GM19467 (cell line): ENCODE results near the gene SVIL.
"Not testable (repeated sequence)": the region's sequence is repeated elsewhere in the genome, so short reads cannot be mapped to it uniquely, and the experiment has no call there.

ENCODE experiments used
- ATAC-seq: cut with Tn5 transposase; IDR thresholded peaks from one replicate; pipeline ENCODE4 v1.9.1; 2021; ENCODE audit warnings: mild to moderate bottlenecking, moderate library complexity; ENCODE audit not compliant: unreplicated experiment

Gene SVIL

DNA sequence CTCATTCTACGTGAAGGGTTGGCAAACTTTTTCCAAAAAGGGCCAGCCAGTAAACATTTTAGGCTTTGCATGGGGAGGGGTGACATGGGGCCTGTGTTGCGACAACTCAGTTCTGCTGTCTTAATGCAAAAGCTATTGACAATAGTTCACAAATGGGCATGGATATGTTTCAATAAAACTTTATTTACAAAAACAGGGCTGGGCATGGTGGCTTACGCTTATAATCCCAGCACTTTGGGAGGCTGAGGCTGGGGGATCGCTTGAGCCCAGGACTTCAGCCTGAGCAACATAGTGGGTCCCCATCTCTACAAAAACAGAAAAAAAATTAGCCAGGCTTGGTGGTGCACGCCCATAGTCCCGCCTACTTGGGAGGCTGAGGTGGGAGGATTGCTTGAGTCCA lies 141.1 kb downstream of the SVIL start:
- no peak for ATAC-seq

DNA sequence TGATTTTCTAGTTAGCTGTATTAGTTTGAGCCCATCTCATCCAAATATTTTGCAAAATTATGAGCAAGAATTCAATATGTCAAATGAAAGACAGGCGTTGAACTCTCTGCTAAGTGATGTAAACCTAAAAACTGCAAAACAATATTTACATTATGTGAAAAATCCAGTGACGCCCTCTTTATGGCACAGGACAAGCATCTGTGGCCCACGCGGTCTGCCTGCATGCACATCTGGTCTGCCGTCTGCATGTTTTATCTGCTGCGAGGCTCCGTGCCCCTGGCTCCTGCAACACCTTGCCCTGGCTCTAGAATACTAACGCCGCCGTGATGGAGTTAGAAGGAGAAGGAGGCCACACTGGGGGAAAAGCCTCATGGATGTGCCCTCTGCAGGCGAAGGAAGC lies 142.0 kb downstream of the SVIL start:
- ATAC-seq: no peak

DNA sequence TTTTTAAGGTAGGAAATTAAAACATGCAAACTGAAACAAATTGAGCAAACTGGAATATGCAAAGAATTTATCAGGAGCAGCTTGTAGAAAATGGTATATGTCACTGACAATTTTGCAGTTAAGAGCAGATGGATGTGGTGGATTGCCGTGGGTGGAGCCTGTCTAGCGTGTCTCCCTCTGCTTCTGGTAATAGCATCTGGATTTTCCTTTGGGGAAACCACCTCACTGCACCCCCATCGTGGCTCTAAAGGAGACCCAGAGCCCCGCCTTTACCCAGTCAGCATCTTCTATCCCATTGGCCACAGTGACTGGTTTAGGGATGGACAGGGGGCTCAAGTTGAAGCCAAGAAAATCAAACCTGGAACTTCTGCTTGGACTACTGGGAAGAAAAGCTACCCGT lies 142.9 kb downstream of the SVIL start:
- no peak for ATAC-seq

DNA sequence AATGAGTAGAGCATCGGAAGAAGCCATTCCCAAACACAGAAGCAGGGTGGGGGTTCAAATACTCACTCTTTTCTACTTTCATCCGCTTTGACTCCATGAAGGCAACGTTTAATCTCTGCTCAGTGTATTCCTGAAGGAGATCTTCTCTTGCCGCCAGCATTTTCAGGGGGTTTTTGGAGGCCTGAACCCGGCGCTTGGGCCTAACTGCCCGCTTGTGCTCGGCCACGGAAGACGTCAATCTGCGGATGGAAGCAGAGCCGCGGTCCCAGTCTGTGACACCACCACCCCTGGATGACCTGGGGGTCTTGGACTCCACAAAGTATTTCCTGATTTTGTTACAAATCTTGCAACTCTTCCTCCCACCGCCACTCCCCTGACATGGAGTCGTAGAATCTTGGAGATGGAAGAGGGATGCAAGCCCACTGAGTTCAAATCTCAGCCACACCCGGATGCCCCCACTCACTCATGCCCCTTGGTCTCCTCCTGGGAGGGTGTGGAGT lies 143.9 kb downstream of the SVIL start:
- not testable (repeated sequence) for ATAC-seq

DNA sequence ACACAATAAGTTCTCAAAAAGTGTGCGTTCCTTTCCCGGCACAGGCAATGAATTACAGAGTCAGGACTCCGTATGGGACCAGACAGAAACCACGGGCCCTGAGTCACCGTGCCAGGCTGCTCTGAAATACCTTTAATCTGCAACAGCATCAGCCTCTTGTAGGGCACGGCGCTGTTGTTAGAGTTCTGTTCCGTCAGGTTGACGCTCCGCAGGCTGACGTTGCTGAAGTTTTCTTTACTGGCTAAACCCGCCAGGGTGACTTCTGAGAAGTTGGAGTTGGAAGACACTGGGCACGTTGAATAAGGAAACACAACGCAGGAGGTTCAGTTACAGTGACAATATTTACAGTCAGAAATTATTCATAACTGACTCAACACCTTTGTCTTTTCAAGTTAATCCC lies 146.3 kb downstream of the SVIL start:
- not testable (repeated sequence) for ATAC-seq

DNA sequence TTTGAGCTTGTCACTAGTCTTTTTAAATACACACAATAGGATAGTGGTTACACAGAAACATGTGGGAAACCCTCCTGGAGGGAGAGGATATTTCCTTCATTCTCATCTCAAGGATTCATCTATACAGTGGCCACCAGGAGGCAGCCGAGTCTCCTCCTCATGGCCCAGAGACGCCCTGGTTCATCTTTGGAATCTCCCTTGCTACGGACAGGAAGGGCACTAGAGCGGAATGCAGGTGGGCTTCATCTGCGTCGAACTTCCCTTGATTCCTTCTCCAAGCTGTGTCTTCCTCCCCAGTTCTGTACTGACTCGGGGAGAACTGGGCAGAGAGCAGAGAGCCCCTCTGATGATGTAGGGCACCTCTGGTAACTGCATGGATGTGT lies 146.9 kb downstream of the SVIL start:
- not testable (repeated sequence) for ATAC-seq

DNA sequence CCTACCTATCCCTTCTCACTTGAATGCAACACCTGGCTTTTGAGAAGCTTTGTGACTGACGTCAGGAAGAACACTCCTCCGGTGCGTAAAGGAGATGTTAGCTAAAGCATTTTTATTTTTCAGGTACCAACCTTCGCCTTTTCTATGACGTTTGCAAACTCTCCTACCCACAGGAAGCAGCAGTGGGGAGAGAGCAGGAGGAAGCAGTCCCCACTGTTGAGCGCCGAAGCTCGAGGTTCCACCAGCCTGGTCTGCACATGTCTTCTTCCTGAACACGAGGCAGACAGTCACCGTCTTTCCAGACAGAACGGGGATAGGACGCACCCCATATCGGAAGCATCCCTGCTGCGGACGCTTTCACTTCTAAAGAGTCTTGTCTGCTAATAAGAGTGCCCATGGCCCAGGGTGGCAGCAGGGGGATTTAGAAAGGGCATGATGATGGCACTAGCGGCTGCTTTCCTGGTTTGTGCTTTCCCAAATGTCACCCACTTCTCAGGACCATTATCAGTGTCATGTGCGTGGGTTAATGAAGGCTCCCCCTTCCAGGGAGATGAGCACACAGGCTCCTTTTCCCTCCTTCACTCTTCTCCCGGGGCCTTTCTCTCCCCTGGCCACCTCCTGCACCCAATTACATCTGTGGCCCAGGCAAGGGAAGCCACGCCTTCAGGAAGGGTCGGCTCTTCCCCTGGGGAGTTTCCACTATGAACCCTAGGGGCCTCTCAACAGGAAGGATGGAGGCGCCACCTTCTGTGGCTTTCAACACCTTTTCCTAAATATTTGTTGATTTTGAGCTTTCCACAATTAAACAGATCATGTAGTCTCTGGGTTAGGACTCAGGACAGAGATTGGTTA lies 147.5 kb downstream of the SVIL start:
- not testable (repeated sequence) for ATAC-seq

DNA sequence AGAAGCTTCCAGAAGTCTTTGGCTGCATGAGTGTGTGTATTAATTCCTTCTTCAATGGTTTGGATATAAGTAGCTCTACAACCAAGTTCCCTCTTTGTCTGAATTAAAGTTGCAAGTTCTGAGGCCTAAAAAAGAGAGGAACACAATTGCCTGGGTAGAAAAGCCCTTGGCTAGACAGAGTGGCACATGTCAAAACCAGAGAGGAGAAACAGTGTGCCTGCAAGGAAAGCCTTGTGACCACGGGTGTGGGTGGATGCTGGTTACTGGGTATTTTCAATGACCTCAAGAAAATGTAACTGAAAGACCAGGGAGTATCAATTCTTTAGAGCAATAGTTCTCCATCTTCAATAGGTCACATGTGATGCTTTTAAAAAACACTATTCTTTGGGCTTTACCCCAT lies 148.3 kb downstream of the SVIL start:
- no peak for ATAC-seq

DNA sequence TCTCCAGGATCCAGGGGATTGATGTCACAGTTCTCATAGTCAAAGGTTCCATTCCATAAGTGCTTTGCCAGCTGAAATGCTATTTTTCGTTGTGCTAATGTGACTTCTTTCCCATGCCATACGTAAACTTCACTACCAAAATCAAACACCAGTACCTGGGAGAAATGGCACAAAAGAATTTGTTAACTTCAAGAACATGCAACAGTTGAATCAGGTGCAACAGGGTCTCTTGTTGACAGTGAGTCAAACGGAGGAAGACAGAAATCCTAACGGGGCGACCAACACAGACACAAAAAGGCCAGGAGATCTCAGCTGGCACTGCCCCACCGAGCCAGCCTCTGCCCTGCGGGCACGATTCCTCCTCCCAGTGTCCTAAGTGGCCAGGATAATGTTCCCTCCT lies 150.1 kb downstream of the SVIL start:
- not testable (repeated sequence) for ATAC-seq

DNA sequence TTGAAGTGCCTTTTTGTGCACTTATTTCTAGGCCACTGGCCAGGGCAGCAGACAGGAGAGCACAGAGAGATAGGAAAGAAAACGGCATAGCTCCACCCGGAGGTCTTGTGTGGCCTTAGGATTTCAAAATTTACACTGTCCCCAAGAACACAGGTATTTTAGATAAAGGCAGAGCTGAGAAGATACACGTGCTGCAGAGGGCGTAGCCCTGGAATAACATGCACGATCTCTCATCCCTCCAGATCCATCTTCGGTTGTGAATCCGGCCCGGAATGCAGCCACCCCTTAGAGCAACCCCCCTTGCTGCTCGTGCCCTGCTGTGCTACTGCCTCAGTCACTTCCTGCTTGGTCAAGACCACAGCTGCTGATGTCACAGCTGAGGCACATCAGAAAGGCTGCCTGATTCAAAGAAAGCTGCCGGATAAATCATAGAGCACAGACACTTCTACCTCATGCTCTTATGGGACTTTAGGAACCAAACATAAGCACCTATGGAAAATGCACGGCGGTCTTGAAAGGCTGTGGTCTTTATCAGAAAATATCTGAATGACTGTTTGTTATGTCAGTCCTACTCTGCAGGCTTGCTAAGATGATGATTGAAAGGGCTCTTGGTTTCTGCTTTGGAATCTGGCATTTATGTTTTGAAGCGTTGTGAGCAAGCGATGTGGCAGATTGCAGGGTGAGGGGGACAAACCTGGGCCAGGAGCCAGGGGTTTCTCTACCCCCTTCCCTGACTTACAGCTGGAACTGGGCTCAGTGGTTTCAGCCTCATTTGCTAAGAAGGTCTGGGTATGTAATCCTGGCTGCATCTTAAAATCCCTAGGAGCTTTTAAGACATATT lies 152.0 kb downstream of the SVIL start:
- ATAC-seq: no peak

DNA sequence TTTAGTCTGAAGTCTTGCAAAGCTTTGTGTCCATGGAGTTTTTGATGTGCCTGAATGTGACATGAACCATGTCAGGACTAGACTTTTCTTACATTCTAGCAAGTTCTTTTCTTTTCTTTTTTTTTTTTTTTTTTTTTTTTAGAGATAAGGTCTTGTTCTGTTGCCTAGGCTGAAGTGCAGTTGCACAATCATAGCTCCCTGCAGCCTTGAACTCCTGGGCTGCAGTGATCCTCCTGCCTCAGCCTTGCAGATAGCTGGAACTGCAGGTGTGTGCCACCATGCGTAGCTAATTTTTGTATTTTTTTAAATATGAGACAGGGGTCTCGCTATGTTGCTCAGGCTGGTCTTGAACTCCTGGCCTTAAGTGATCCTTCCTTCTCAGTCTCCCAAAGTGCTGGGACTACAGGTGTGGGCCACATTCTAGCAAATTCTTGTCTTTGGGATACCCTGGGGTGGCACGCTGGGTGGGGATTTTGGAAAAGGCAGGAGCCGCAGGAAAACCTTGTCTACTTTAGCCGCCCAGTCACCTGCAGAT lies 152.8 kb downstream of the SVIL start:
- ATAC-seq: no peak

DNA sequence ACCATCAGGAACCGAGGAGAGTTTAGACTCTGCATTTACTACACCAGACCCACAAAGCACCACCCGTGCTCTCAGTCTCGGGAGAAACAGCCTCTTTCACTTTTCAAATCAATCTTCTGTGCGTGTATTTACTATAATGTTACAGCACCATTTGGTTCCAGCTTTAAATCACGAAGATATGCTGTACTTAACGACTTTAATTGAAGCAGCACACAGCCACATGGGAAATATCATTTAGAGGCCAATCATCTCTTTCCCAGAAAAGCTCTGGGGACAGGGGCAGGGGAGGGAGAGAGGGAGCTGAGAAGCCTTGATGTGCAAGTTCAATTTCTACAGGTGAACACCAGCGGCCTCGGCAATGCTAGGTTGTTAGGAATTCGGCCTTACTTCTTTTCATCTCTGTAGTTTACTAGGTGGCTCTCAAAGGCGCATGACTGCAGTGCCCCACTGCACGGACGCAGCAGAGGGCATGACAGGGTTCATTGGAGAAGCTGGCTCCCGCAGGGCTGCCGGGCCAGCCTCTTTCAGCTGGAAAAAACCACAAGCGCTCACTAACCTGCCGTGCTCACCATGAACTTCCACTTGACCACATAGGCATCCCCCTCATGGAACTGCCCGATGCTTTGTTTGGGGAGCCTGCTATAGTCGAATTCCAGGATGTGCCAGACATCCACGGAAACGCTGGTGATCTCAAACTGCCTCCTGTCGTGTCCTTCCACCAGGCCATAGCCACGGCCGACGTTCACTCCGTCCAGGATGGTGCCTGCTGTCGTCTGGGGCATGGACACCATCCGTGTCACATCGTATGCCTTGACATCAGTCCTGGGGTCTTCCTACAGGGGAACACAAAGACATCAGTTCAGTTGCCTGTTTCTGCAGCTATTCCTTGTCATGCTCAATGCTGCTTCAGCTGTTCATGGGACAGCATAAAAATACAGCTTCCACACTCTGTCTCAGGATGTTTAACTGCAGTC lies 154.5 kb downstream of the SVIL start:
- no peak for ATAC-seq

DNA sequence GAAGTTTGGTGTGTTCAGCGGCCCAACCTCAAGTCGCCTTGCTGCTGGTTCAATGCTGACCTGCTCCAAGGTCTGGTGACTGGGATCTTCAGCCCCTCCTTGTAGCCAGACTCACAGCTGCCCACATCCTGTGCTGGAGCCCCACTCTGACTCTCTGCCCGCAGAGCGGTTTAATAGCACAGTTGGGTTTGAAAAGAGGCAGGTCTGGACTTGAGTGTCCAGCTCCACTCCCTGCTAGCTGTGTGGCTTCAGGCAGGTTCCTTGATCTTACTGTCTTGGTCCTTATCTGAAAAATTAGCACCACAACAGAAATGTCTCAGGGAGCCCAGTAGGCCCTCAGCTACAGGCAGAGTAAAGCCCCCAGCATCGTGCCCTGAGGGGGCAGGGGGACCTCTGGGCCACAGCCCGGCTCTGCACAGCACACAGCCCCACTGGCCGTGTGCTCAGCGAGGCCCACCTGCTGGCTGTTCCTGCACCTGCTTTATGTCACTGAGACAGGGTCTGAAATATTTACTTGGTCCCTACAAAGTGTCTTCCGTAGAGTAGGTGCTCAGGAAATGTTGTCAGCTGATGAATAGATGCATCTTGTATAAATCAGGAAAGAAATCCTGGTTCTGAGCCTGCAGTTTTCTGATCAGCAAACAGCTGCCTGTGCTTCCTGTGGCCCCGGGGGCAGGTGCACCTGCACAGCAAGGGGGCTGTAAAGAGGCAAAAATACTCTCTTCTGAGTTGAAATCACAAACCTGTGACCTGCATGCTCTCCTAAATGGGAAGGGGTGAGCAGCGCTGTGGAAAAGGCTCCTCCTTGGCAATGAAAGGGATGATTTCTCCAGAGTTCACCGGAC lies 155.5 kb downstream of the SVIL start:
- ATAC-seq: no peak

DNA sequence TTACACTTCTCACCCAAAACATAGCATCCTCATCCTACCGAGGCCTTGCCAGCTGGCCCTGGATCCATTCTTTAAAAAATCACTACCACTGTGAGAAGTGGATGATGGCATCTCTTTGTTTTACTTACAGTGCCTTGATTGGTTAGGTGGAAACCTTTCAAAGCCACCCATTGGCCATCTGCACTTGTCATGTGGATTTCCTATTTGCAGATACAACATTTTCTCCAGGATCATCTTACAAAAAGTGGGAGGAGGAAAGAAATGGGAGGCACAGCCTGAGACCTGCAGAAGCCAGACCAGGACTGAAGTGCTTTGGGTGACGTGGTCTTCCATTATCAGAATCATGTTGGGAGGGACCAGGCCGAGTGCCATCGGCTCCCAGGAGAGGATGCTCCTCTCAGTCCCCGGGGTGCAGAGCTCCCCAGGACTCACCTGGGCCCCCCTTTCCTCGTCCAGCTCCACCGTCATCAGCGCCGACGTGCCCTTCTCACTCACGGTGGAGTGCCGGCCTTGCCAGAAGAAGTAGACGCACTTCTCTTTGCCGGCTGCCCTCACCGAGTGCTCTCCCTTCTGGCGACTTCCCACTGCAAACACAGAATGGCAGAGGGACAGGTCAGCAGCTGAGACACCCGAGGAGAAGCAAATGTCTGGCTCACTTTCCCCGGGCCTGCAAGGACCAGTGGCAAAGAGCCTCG lies 161.2 kb downstream of the SVIL start:
- ATAC-seq: no peak

DNA sequence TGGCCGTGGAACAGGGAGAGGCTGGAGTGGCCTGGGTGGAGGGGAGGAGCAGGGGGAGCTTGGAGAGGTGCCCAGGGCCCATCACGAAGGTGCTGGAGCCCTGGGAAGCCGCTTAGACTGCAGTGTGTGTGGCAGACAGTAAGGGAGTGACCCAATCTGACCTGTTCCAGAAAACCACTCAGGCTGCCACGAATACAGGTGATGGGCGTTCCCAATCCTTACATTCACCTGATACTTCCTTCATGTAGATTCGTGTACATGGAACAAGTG lies 161.7 kb downstream of the SVIL start:
- no peak for ATAC-seq

DNA sequence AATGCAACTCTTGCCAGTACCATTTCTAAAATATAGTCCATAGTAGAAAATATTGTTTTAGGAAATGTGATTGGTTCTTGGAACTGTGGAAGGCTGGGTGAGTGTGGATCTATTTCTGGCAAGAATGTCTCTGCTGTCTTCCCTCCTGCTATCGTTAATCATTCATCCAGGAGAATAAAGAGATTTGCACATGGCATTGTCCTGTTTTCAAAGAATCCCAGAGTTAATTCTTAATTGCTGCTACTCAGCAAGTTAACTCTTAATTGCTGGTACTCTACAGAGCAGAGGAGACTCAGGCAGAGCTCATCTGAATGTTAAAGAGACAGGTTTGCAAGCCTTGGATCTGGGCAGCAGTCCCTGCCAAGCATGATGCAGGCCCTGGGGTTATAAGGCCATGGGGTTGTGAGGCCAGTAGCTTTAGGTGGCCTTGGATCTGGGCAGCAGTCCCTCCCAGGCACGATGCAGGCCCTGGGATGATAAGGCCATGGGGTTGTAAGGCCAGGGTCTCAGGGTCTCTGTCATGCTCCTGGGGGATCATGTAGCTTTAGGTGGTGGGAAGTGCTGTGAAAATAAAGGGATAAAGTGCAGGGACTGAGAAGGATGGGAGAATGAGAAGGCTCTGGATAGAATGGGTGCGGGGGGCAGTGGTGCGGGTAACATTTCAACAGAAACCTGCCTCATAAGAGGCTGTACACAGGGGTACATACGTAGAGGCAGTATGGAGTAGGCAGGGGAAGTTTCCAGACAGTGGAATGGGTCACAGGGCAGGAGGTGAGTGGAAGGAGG lies 162.3 kb downstream of the SVIL start:
- ATAC-seq: no peak

DNA sequence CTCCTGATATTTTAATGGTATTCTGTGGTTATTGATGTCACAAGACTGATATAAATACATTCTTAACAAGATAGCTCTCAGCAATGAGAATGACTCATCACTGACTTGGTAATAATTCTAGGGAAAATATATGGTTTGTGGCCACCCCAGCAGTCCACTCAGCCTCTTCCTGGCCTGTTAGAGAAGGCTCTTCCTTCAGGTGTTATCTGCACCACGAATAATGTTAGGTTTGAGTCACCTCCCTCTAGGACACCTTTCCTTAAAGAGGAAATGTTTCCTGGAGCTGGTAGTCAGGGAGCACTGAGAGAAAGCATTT lies 163.3 kb downstream of the SVIL start:
- ATAC-seq: no peak

DNA sequence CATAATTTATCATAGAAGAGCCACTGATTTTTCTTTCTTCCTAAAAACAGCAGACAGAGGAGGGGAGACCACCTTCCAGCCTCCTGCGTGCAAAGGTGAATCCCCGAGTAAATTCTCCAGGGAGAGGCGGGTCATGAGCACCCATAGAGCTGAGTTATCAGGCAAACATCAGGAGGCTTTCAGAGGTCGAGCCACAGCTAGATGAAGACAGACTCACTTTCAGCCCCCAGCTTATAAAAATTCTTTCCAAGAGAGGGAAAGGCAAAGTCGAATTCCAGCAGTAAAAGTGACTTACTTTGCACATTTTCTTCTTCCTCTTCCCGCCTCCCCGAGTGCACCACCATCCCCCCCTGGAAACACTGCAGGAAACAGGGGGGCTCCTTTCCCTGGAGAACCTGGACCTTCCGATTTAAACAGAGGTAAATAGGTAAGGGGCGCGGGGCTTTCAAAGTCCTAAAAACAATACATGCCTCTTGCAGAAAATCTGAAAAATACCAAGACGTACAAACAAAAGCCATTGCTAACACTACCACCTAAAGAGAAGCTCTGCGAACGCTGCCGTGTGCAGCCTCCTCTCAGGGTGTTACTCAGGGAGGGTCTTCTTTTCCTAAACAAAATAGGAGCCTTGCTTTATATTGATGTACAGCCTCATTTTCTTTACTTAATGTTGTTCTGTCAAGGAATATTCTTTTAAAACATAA lies 163.8 kb downstream of the SVIL start:
- ATAC-seq: no peak
